ENCODE data around the gene SV2A. TPM values are rescaled to one million over a fixed set of nuclear protein-coding genes. Genes with fewer than 3 reads are reported as not detected.

Gene SV2A
- total RNA-seq, 2 donors from 2014 or later, result 2.1 to 3.4 TPM

GRCh38 chr1:149936992-149937705 lies 19.5 kb upstream of the SV2A start:
- peak in 1 of 4 experiments; percentile 5 for TF ChIP-seq CTCF (IDR thresholded peaks at IDR 0.05)
- TF ChIP-seq POLR2AphosphoS5 (IDR thresholded peaks at IDR 0.05), result peak; percentile 61
- TF ChIP-seq POLR2A (IDR thresholded peaks at IDR 0.05), result peak; percentile 56
- intact Hi-C loops (cut with DNase I), result no loop called here
- peak; percentile 32 for DNase-seq (ENCODE audit: low spot score)
- H3K27me3 ChIP-seq (replicated peaks; ENCODE audit: insufficient read depth), result no peaks in the 10 kb centered on the region
- WGBS, result 10% methylated on average over 8 of the region's 8 CpGs
- H3K36me3 ChIP-seq, result no peaks in the 10 kb centered on the region
- H3K4me3 ChIP-seq, result peak overlapping the region; percentile 33 to 34
- H3K27ac ChIP-seq, result peak overlapping the region; percentile 21 to 32
- no peaks in the 10 kb centered on the region for H3K9me3 ChIP-seq
- no peaks in the 10 kb centered on the region for H3K4me1 ChIP-seq (replicated peaks)

DNA sequence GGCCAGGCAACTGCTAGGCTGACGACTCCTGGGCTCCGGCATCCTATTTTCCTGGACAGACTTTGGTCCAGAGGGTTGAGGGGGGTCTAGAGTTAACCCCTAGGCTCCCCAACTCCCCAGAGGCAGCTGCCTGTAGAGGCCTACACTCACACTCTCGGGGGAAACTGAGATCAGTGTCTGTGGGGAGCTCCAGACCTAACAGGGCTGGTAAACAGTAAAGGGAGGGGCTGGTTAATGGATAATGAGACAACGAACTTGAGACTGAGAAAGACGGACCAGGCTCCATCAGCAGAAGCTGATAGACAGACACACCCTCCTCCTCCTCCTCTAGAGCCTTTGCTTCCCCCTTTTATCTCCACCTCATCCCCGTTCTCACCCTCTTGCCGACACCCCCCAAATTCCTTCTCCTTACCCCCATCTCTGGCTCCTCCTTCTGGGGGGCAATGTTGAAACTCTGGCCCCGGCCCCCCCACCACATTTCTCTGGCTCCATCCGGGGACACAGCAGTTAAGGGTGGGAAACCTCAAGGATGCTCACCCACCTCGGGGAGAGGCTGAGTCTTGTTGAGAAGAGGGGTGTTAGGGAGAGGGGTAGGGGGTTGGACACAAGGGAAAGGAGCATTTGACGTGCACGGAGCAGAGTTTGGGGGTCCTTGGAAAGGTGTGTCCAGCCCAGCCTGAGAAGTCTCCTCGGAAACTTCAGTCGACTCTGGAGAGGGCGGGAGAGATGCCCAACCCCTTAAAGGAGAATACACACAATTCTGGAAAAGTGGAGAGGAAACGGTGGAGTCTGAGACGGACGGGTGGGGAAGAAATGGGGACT lies 18.7 kb upstream of the SV2A start, which contains the start of gene MTMR11:
Gene MTMR11, minus strand, starts transcription at position 710 of the 822 bp plus-strand sequence. Its CDS starts 232 bp downstream, at position 478.
- peak; percentile 32 for DNase-seq (ENCODE audit: low spot score)
- peaks cover 3% of the 10 kb centered on the region for H3K4me1 ChIP-seq (replicated peaks)
- H3K27me3 ChIP-seq (replicated peaks; ENCODE audit: insufficient read depth), result no peaks in the 10 kb centered on the region
- TF ChIP-seq POLR2AphosphoS5 (IDR thresholded peaks at IDR 0.05) (peak; percentile 18), CTCF (IDR thresholded peaks at IDR 0.05) (no peak), POLR2A (IDR thresholded peaks at IDR 0.05) (peak; percentile 14)
- no peaks in the 10 kb centered on the region for H3K36me3 ChIP-seq
- peak within 1 kb of the TSS; percentile 21 to 32 for H3K27ac ChIP-seq
- H3K4me3 ChIP-seq, result peak within 1 kb of the TSS; percentile 33 to 34
- WGBS, result 9% methylated on average over 18 of the region's 18 CpGs
- no peaks in the 10 kb centered on the region for H3K9me3 ChIP-seq
- intact Hi-C loops (cut with DNase I), result no loop called here

- intact Hi-C loops (cut with DNase I), result no loop called here
Observed at GRCh38 chr1:149934356-149934755, 16.7 kb upstream of the SV2A start.

DNA sequence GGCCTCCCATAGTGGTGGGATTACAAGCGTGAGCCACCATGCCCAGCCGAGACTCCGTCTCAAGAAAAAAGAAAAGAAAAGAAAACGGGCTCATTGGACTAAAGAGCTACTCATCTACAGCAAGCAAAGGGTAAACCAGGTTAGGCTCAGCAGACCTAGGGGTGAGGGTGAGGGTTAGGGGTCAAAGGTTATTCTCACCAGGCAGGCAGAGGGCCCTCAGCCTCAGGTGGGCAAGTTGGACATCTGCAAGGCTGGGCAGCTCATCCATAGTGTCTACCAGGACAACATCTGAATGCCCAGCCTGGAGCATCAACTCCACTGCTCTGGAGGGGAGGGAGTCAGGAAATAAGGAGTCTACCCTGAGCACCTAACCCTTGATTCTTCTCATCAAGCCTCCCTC lies 15.6 kb upstream of the SV2A start:
- peaks cover 3% of the 10 kb centered on the region for H3K4me1 ChIP-seq (replicated peaks)
- no peaks in the 10 kb centered on the region for H3K36me3 ChIP-seq
- 100% methylated on average over 4 of the region's 4 CpGs for whole genome bisulfite sequencing
- DNase-seq (ENCODE audit: low spot score), result no peak
- no peak for TF ChIP-seq POLR2A (IDR thresholded peaks at IDR 0.05)
- TF ChIP-seq CTCF (IDR thresholded peaks at IDR 0.05), result no peak
- no peak for TF ChIP-seq POLR2AphosphoS5 (IDR thresholded peaks at IDR 0.05)
- no peak overlapping the region for H3K4me3 ChIP-seq
- H3K9me3 ChIP-seq, result no peaks in the 10 kb centered on the region
- no peaks in the 10 kb centered on the region for H3K27me3 ChIP-seq (replicated peaks; ENCODE audit: insufficient read depth)
- H3K27ac ChIP-seq, result no peak overlapping the region
- intact Hi-C loops (cut with DNase I), result no loop called here

More at GRCh38 chr1:149934356-149934755, 16.7 kb upstream of the SV2A start:
- no peak for DNase-seq (ENCODE audit: low spot score)
- TF ChIP-seq POLR2AphosphoS5 (IDR thresholded peaks at IDR 0.05) (no peak), CTCF (IDR thresholded peaks at IDR 0.05) (no peak), POLR2A (IDR thresholded peaks at IDR 0.05) (no peak)
- Histone ChIP-seq H3K9me3 (no peaks in the 10 kb centered on the region), H3K4me3 (no peak overlapping the region), H3K4me1 (replicated peaks) (peaks cover 3% of the 10 kb centered on the region), H3K27ac (no peak overlapping the region), H3K36me3 (no peaks in the 10 kb centered on the region), H3K27me3 (replicated peaks; ENCODE audit: insufficient read depth) (no peaks in the 10 kb centered on the region)
- 88% methylated on average over 2 of the region's 2 CpGs for WGBS

All from prostate gland (tissue), 2 donors.